PC-9 (cell line): ENCODE measurements around the gene GNAQ. TPM values are rescaled to one million over a fixed set of nuclear protein-coding genes. Genes with fewer than 3 reads are reported as not detected.

Experiments
- BruUV-seq: library from RNA; stranded (reverse); fragments of 400-500 nt; replicated peaks from 2 replicates; lab custom pipeline; 2021; lab: Mats Ljungman, UMichigan
- CTCF ChIA-PET: fragments of 300-600 bp; sonication (Branson Sonifier 250); formaldehyde crosslinking; loops from one replicate; lab custom pipeline; 2022; ENCODE audit warnings: antibody characterized with exemption; lab: Charles Lee
- POLR2A ChIA-PET: fragments of 300-600 bp; sonication (Branson Sonifier 250); formaldehyde crosslinking; loops from one replicate; lab custom pipeline; 2022; ENCODE audit warnings: antibody characterized with exemption; ENCODE audit not compliant: unreplicated experiment; lab: Charles Lee
- DNase-seq, 2 experiments: peaks; one replicate each; pipeline versions ENCODE4 v3.0.0 to v3.0.0-alpha.2; 2015 to 2022; ENCODE audit warnings: mixed read lengths in 1 of 2
- H2AFZ ChIP-seq: fragments of 200-600 bp; sonication (generic); 2 replicates; pipeline ENCODE4 v1.8.1; 2017; ENCODE audit warnings: antibody characterized with exemption
- H3F3A ChIP-seq: fragments of 200-600 bp; sonication (generic); 2 replicates; pipeline ENCODE4 v1.8.1; 2017; ENCODE audit warnings: antibody characterized with exemption, mild to moderate bottlenecking, low read depth; ENCODE audit not compliant: insufficient read depth
- H3K27ac ChIP-seq: fragments of 200-600 bp; sonication (generic); 2 replicates; pipeline ENCODE4 v1.6.1; 2016; ENCODE audit warnings: mixed run types
- H3K27me3 ChIP-seq: fragments of 200-600 bp; sonication (generic); 2 replicates; pipeline ENCODE4 v1.6.1; 2016; ENCODE audit warnings: low read depth, mixed run types; ENCODE audit not compliant: insufficient read depth
- H3K36me3 ChIP-seq: fragments of 200-600 bp; sonication (generic); 2 replicates; pipeline ENCODE4 v1.6.1; 2016; ENCODE audit warnings: low read depth, mixed run types
- H3K4me1 ChIP-seq: fragments of 200-600 bp; sonication (generic); replicated peaks from 2 replicates; pipeline ENCODE4 v1.6.1; 2016; ENCODE audit warnings: mixed run types; ENCODE audit not compliant: insufficient read depth
- H3K4me2 ChIP-seq: fragments of 200-600 bp; sonication (generic); 2 replicates; pipeline ENCODE4 v1.6.1; 2017; ENCODE audit warnings: mixed run types
- H3K4me3 ChIP-seq: fragments of 200-600 bp; sonication (generic); 2 replicates; pipeline ENCODE4 v1.6.1; 2016; ENCODE audit warnings: mixed run types
- H3K79me2 ChIP-seq: fragments of 200-600 bp; sonication (generic); 2 replicates; pipeline ENCODE4 v1.6.1; 2017; ENCODE audit warnings: low read depth, mixed run types
- H3K9me2 ChIP-seq: fragments of 200-600 bp; sonication (generic); 2 replicates; pipeline ENCODE4 v1.8.1; 2017; ENCODE audit warnings: mild to moderate bottlenecking; ENCODE audit not compliant: insufficient read depth
- H3K9me3 ChIP-seq: fragments of 200-600 bp; sonication (generic); 2 replicates; pipeline ENCODE4 v1.8.1; 2016; ENCODE audit warnings: low read depth; ENCODE audit not compliant: insufficient read depth
- H4K20me1 ChIP-seq: fragments of 200-600 bp; sonication (generic); 2 replicates; pipeline ENCODE4 v1.8.1; 2017; ENCODE audit not compliant: insufficient read depth
- EZH2 ChIP-seq: fragments of 200-600 bp; sonication (generic); IDR thresholded peaks from 2 replicates; pipeline ENCODE4 v1.8.0; 2017; ENCODE audit warnings: antibody characterized with exemption, low read depth
- intact Hi-C: fragments of 100-400 bp; cut with micrococcal nuclease; formaldehyde crosslinking; loops from one replicate; pipeline ENCODE4 v1.10.0; 2022; ENCODE audit not compliant: unreplicated experiment
- total RNA-seq: library from RNA; stranded (reverse); gene quantifications from 2 replicates; pipeline ENCODE4 v1.2.3, GENCODE V29; 2021
- TF ChIP-seq, protein P1 (sequence below): fragments of 200-600 bp; sonication (generic); conservative IDR thresholded peaks from 2 replicates; pipeline ENCODE4 v1.6.1; 2017; ENCODE audit warnings: mixed run types, antibody characterized with exemption, mild to moderate bottlenecking, moderate library complexity

GNAQ gene
- total RNA-seq, 1 experiment from 2014 or later, result 51.6 TPM

- Histone ChIP-seq H3K9me3 (no peaks in the 10 kb centered on the region), H3K4me2 (no peak overlapping the region), H3K4me1 (peaks cover 2% of the 10 kb centered on the region; the same call in 1 of the 2 replicates), H4K20me1 (no peaks in the 10 kb centered on the region), H3K4me3 (no peak overlapping the region), H3K27me3 (no peaks in the 10 kb centered on the region), H3K9me2 (no peaks in the 10 kb centered on the region), H2AFZ (no peak overlapping the region), H3F3A (no peaks in the 10 kb centered on the region; the same call in 1 of the 2 replicates), H3K36me3 (no peaks in the 10 kb centered on the region), H3K79me2 (0 out of 2 replicates have a peak, but pooled peaks cover 7% of the 10 kb centered on the region), H3K27ac (no peak overlapping the region)
- BruUV-seq, result no TSS peak
- ChIA-PET CTCF (no interaction called here), POLR2A (interaction anchor here (0.5 kb wide), 1 partner anchor 32 kb away, joined by 5 read pairs; no protein-coding TSS in a partner anchor)
- TF ChIP-seq, protein P1, sequence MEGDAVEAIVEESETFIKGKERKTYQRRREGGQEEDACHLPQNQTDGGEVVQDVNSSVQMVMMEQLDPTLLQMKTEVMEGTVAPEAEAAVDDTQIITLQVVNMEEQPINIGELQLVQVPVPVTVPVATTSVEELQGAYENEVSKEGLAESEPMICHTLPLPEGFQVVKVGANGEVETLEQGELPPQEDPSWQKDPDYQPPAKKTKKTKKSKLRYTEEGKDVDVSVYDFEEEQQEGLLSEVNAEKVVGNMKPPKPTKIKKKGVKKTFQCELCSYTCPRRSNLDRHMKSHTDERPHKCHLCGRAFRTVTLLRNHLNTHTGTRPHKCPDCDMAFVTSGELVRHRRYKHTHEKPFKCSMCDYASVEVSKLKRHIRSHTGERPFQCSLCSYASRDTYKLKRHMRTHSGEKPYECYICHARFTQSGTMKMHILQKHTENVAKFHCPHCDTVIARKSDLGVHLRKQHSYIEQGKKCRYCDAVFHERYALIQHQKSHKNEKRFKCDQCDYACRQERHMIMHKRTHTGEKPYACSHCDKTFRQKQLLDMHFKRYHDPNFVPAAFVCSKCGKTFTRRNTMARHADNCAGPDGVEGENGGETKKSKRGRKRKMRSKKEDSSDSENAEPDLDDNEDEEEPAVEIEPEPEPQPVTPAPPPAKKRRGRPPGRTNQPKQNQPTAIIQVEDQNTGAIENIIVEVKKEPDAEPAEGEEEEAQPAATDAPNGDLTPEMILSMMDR, result no peak
- TF ChIP-seq EZH2, result no peak
- intact Hi-C loops, result no loop called here
- no peak for DNase-seq
These were observed 205.5 kb downstream of the GNAQ start for GRCh38 chr9:77826116-77826515.

- Histone ChIP-seq H3F3A (no peaks in the 10 kb centered on the region; the same call in 1 of the 2 replicates), H3K79me2 (0 out of 2 replicates have a peak, but pooled peaks cover 7% of the 10 kb centered on the region), H3K27ac (no peak overlapping the region)
These were observed 206.2 kb downstream of the GNAQ start for GRCh38 chr9:77825361-77825760.

GRCh38 chr9:77820293-77820954, 211.2 kb downstream of the GNAQ start:
- CTCF ChIA-PET, result no interaction called here

More at GRCh38 chr9:77825361-77825760, 206.2 kb downstream of the GNAQ start:
- Histone ChIP-seq H2AFZ (no peak overlapping the region), H3K9me3 (no peaks in the 10 kb centered on the region), H3K4me2 (no peak overlapping the region), H3K9me2 (no peaks in the 10 kb centered on the region), H3K4me3 (no peak overlapping the region), H4K20me1 (no peaks in the 10 kb centered on the region), H3K36me3 (no peaks in the 10 kb centered on the region), H3K4me1 (peaks cover 10% of the 10 kb centered on the region), H3K27me3 (no peaks in the 10 kb centered on the region)
- intact Hi-C loops, result no loop called here
- CTCF ChIA-PET, result no interaction called here
- no peak for TF ChIP-seq EZH2
- TF ChIP-seq, protein P1, result no peak
- DNase-seq, result no peak
- BruUV-seq, result no TSS peak
- POLR2A ChIA-PET, result no interaction called here

More at GRCh38 chr9:77820293-77820954, 211.2 kb downstream of the GNAQ start:
- Histone ChIP-seq H4K20me1 (no peaks in the 10 kb centered on the region), H3K4me3 (no peak overlapping the region), H2AFZ (no peak overlapping the region), H3K79me2 (0 out of 2 replicates have a peak, but pooled peaks cover 10% of the 10 kb centered on the region), H3K36me3 (no peaks in the 10 kb centered on the region), H3K9me2 (no peaks in the 10 kb centered on the region), H3F3A (peaks cover 3% of the 10 kb centered on the region; the same call in 1 of the 2 replicates), H3K9me3 (no peaks in the 10 kb centered on the region), H3K4me2 (peak overlapping the region; percentile 55), H3K27me3 (no peaks in the 10 kb centered on the region), H3K27ac (peak overlapping the region; percentile 80), H3K4me1 (peaks cover 15% of the 10 kb centered on the region)
- POLR2A ChIA-PET, result no interaction called here
- DNase-seq, result peak in 1 of 2 experiments; percentile 61
- TF ChIP-seq, protein P1, result no peak
- TF ChIP-seq EZH2, result no peak
- intact Hi-C loops, result no loop called here
- BruUV-seq, result no TSS peak
